ENCODE results near the gene SPRY4.

The SPRY4 gene

DNA sequence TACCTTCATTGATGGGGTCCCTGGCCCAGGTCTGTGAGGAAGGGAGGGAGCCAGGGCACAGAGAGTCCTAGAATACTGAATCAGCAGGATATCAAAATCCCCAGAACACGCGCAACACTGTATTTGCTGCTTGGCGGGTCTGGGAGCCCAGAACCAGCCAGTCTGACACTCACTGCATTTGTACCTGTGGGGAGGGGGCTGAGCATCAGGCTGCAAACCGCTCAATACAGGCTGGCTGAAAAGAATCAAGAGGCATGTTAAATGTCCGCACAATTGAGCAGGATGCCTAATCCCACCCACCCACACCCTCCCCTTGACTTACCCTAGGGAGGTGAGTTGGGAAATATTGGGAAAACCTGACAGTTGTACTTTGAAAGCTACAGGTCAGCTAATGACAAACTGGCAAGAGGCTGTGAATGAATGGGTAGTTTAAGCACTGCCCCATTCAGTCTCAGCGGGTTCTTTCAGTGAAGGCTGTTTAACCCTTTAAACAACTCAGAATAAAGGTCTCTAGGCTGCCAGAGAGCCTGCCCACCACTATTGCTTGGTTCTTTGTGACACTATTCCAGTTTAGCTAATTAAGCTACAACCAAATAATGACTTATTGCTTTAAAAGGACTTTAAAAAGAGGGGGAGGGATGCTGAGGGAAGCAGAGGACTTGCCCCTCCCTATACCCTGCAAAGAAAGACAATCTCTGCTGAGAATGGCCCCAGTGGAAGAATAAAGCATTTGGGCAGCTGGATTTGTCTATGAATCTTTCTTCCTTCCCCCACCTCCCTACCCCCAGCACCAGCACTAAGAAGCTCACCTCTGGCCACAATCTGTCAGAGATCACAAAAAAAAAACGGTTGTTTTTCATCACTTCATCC, 5.0 kb downstream of the SPRY4 start:
- TF ChIP-seq, protein P1, sequence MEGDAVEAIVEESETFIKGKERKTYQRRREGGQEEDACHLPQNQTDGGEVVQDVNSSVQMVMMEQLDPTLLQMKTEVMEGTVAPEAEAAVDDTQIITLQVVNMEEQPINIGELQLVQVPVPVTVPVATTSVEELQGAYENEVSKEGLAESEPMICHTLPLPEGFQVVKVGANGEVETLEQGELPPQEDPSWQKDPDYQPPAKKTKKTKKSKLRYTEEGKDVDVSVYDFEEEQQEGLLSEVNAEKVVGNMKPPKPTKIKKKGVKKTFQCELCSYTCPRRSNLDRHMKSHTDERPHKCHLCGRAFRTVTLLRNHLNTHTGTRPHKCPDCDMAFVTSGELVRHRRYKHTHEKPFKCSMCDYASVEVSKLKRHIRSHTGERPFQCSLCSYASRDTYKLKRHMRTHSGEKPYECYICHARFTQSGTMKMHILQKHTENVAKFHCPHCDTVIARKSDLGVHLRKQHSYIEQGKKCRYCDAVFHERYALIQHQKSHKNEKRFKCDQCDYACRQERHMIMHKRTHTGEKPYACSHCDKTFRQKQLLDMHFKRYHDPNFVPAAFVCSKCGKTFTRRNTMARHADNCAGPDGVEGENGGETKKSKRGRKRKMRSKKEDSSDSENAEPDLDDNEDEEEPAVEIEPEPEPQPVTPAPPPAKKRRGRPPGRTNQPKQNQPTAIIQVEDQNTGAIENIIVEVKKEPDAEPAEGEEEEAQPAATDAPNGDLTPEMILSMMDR (IDR thresholded peaks at IDR 0.05; ENCODE audit: low read depth, low read length) = no peak
- H3K36me3 ChIP-seq = peaks cover 31% of the 10 kb centered on the region
- no peaks in the 10 kb centered on the region for H3K27me3 ChIP-seq
- no peak for DNase-seq
- no peaks in the 10 kb centered on the region for H3K9me3 ChIP-seq
- H3K4me3 ChIP-seq (ENCODE audit: low read depth, low read length) = peak overlapping the region; percentile 100
- peaks cover 27% of the 10 kb centered on the region for H3K4me1 ChIP-seq

DNA sequence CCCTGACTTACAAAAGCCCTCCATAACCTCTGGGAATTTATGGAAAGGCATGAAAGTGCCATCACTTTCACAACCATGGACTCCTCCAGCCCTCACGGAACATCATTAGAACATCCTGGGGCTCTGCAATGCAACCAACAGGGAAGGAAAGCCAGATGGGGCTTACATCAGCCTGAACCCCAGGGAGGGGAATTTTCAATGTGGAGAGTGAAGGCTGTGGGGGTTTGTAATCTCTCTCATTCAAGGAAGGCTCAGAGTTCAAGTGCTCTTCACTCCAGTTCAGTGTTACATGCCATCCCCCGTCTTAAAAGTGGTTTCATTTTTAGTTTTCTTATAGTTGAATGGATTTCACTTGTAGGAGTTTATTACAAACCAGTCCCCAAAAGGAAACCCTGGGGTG, 5.7 kb downstream of the SPRY4 start:
- DNase-seq = no peak
- Histone ChIP-seq H3K4me1 (peaks cover 28% of the 10 kb centered on the region), H3K27me3 (no peaks in the 10 kb centered on the region), H3K4me3 (ENCODE audit: low read depth, low read length) (peak overlapping the region; percentile 23), H3K9me3 (no peaks in the 10 kb centered on the region), H3K36me3 (peaks cover 38% of the 10 kb centered on the region)
- TF ChIP-seq, protein P1 (IDR thresholded peaks at IDR 0.05; ENCODE audit: low read depth, low read length) = no peak

DNA sequence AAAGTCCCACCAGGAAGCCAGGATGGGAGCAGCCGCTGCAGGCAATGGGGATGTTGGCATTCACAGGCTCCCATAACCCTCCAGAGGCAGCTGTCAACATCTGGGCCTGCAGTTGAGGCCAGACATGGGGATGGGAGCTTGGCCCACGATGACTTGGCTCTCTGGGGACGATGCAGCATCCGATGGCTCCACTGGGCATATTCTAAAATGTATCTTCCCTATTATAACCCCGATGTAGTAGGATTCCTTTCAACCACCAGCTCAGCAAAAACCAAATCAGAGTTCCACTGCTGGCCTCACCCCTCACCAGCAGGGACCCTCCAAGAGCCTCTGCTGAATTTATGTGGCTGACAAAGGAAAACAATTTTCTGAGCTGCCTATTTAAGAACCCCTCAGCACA, 7.1 kb downstream of the SPRY4 start:
- Histone ChIP-seq H3K9me3 (no peaks in the 10 kb centered on the region), H3K4me3 (ENCODE audit: low read depth, low read length) (no peak overlapping the region), H3K4me1 (peaks cover 31% of the 10 kb centered on the region), H3K36me3 (peaks cover 50% of the 10 kb centered on the region), H3K27me3 (no peaks in the 10 kb centered on the region)
- DNase-seq = no peak
- TF ChIP-seq, protein P1 (IDR thresholded peaks at IDR 0.05; ENCODE audit: low read depth, low read length) = peak; percentile 60

DNA sequence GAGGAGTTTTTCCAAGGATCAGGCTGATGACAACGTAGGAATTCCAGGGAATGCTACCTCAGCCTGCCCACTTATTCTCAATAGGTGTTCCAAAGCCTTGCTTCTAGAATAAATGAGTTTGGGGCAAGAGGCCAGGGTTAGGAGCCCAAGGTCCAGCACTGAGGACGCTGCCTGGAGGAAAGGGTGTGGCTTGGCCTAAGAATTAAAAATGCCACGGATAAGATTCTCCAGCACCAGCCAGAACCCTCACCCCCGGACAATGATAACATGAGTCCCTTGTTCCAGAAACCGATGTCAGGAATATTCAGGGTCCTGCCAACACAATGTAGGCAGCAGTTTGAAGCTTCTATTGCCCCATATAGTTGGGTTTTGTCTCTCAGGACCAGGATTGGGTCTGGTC, 7.6 kb downstream of the SPRY4 start:
- no peaks in the 10 kb centered on the region for H3K9me3 ChIP-seq
- H3K4me1 ChIP-seq = peaks cover 31% of the 10 kb centered on the region
- DNase-seq = no peak
- peaks cover 55% of the 10 kb centered on the region for H3K36me3 ChIP-seq
- TF ChIP-seq, protein P1 (IDR thresholded peaks at IDR 0.05; ENCODE audit: low read depth, low read length) = no peak
- H3K4me3 ChIP-seq (ENCODE audit: low read depth, low read length) = no peak overlapping the region
- no peaks in the 10 kb centered on the region for H3K27me3 ChIP-seq

DNA sequence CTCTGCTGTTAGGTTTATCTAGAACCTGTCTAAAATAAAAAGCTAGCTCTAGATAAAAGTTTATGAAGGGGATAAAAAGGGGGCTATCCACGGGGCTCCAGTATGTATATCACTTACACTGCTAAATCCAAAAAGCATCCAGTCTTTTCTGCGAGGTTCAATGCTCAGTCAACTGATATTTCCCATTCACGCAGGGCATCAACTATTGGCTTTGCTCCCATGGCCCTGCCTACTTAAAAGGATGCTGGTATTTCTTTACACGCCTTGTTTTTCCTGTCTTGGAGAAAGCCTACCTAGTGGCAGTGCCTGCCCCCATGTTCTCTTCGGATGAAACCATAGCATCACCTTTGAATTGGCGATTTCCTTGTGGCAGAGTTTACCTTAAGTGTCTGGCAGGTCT, 8.1 kb downstream of the SPRY4 start:
- H3K36me3 ChIP-seq = peaks cover 60% of the 10 kb centered on the region
- H3K27me3 ChIP-seq = no peaks in the 10 kb centered on the region
- no peak for DNase-seq
- H3K4me3 ChIP-seq (ENCODE audit: low read depth, low read length) = no peak overlapping the region
- H3K9me3 ChIP-seq = no peaks in the 10 kb centered on the region
- TF ChIP-seq, protein P1 (IDR thresholded peaks at IDR 0.05; ENCODE audit: low read depth, low read length) = no peak
- H3K4me1 ChIP-seq = peaks cover 31% of the 10 kb centered on the region

DNA sequence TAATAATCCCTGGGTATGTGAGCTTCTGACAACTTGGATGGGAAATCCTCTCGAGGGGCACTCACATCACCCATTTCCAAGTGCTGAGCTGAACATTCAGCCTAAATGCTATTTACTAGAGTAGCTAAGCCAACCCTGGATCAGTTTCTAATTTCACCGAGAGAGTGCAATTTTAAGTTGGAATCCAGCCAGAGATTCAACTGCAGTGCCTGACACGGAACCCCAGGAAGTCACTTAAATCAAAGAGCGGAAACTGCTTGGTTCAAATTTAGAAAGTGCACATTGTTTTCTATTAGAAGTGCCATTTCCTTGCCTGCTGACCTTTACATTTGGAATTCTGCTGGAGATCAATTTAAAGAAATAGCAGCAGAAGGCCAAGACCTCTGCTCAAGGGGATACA, 8.8 kb downstream of the SPRY4 start:
- Histone ChIP-seq H3K4me3 (ENCODE audit: low read depth, low read length) (peak overlapping the region; percentile 9; the same call in 1 of the 2 replicates), H3K4me1 (peaks cover 31% of the 10 kb centered on the region), H3K9me3 (no peaks in the 10 kb centered on the region), H3K36me3 (peaks cover 67% of the 10 kb centered on the region), H3K27me3 (no peaks in the 10 kb centered on the region)
- TF ChIP-seq, protein P1 (IDR thresholded peaks at IDR 0.05; ENCODE audit: low read depth, low read length) = no peak
- peak; percentile 25 for DNase-seq

Measured in BE2C (cell line).